ENCODE results near the gene LDLRAP1.

The LDLRAP1 gene

DNA sequence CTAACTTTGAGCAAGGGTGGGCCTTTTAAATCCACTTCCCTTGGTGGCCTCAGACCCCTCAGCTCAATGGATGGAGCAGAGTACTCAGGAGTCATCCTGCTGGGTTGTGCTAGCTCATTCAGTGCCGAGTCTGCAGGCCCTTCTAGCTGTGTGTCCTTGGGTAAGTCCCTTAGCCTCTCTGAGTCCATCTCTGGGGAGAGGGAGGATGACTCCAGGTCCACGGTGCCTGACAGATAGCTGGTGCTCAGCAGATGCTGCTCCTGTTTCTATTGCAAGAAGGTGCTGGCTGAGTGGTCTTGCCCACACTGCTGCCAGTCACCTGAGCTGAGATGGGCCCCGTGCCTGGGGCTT is 11.0 kb downstream of the LDLRAP1 start:
- DNase-seq (ENCODE audit: low spot score) = no peak
- TF ChIP-seq, protein P1, sequence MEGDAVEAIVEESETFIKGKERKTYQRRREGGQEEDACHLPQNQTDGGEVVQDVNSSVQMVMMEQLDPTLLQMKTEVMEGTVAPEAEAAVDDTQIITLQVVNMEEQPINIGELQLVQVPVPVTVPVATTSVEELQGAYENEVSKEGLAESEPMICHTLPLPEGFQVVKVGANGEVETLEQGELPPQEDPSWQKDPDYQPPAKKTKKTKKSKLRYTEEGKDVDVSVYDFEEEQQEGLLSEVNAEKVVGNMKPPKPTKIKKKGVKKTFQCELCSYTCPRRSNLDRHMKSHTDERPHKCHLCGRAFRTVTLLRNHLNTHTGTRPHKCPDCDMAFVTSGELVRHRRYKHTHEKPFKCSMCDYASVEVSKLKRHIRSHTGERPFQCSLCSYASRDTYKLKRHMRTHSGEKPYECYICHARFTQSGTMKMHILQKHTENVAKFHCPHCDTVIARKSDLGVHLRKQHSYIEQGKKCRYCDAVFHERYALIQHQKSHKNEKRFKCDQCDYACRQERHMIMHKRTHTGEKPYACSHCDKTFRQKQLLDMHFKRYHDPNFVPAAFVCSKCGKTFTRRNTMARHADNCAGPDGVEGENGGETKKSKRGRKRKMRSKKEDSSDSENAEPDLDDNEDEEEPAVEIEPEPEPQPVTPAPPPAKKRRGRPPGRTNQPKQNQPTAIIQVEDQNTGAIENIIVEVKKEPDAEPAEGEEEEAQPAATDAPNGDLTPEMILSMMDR (IDR thresholded peaks at IDR 0.05; ENCODE audit: borderline replicate concordance, control extremely low read depth, extremely low read depth, insufficient read depth, missing control alignments) = no peak
- in situ Hi-C loops (cut with MboI; ENCODE audit: low sequenced_read_pairs, unreplicated experiment) = no loop called here

DNA sequence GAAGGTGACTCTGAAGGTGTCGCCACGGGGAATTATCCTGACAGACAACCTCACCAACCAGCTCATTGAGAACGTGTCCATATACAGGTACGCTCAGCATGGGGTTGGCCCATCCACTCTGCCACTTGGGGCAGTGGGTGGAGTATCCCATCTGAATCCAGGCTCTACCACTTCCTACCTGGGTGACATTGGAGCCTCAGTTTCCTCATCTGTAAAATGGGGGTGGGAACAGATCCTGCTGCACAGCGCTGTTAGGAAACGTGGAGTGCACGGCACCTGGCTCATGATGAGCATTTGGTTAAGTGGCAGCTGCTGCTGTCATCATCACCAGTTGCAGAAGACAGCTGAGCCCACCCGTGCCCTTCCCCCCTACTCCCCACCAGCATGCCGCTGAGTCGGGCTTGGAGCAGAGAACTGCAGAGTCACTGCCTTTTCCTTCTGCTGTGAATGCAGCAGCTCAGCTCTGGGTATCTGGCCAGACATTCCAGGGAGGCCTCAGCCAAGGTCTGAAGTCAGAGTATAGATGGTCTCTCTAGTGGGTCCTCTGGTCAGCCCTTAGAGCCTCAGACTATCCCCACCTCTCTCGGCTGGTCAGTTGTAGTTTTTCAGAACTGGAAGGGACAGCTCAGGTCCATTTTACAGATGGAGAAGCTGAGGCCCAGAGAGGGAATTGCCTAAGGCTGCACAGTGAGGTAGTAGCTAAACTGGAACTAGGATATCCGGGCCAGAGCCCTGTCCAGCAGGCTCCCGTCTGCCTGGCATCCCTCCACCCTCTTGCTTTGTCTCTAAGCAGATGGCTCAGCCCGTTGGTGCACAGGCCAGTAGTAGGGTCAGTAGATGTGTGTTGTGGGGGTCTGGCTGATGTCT is 11.7 kb downstream of the LDLRAP1 start:
- TF ChIP-seq, protein P1 (IDR thresholded peaks at IDR 0.05; ENCODE audit: borderline replicate concordance, control extremely low read depth, extremely low read depth, insufficient read depth, missing control alignments) = no peak
- in situ Hi-C loops (cut with MboI; ENCODE audit: low sequenced_read_pairs, unreplicated experiment) = no loop called here
- no peak for DNase-seq (ENCODE audit: low spot score)

GRCh38 chr1:25555753-25556092 is 12.3 kb downstream of the LDLRAP1 start:
- TF ChIP-seq, protein P1 (IDR thresholded peaks at IDR 0.05; ENCODE audit: borderline replicate concordance, control extremely low read depth, extremely low read depth, insufficient read depth, missing control alignments) = no peak
- in situ Hi-C loops (cut with MboI; ENCODE audit: low sequenced_read_pairs, unreplicated experiment) = no loop called here
- DNase-seq (ENCODE audit: low spot score) = no peak

DNA sequence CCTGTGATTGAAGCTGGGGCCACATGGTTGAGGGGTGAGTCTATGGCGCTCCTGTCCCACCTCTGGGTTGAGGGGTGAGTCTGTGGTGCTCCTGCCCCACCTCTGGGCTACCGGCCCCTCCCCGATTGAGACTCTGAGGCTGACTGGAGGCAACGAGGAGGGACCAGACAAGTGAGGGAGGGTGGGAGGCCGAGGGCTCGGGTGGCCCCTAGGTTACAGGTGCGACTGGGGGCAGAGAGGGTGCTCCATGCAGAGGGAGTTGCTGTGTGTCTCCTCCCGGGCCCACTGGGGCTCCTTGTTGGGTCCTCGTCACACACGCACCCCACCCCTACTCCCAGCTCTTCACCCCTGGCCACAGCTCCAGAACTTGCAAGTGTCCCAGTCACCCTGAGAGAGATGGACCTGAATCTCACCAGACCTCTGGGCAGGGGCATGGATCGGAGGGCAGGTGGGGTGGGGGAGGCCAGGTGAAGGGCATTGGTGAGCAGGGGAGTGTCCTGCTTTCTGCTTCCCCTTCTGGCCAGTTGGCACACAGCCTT is 12.8 kb downstream of the LDLRAP1 start:
- in situ Hi-C loops (cut with MboI; ENCODE audit: low sequenced_read_pairs, unreplicated experiment) = no loop called here
- DNase-seq (ENCODE audit: low spot score) = no peak
- TF ChIP-seq, protein P1 (IDR thresholded peaks at IDR 0.05; ENCODE audit: borderline replicate concordance, control extremely low read depth, extremely low read depth, insufficient read depth, missing control alignments) = no peak

- TF ChIP-seq, protein P1 (IDR thresholded peaks at IDR 0.05; ENCODE audit: borderline replicate concordance, control extremely low read depth, extremely low read depth, insufficient read depth, missing control alignments) = no peak
- in situ Hi-C loops (cut with MboI; ENCODE audit: low sequenced_read_pairs, unreplicated experiment) = no loop called here
- DNase-seq (ENCODE audit: low spot score) = no peak
Measured at GRCh38 chr1:25556791-25557476, 13.5 kb downstream of the LDLRAP1 start.

GRCh38 chr1:25557543-25557942 is 14.1 kb downstream of the LDLRAP1 start:
- TF ChIP-seq, protein P1 (IDR thresholded peaks at IDR 0.05; ENCODE audit: borderline replicate concordance, control extremely low read depth, extremely low read depth, insufficient read depth, missing control alignments) = no peak
- in situ Hi-C loops (cut with MboI; ENCODE audit: low sequenced_read_pairs, unreplicated experiment) = no loop called here
- DNase-seq (ENCODE audit: low spot score) = no peak
